M059J (cell line): Measurements from ENCODE around the gene PLCB1. TPM values are rescaled to one million over a fixed set of nuclear protein-coding genes. Genes with fewer than 3 reads are reported as not detected.
"Not testable (repeated sequence)": the region's sequence is repeated elsewhere in the genome, so short reads cannot be mapped to it uniquely, and the experiment has no call there.

ENCODE experiments used
- DNase-seq: peaks from one replicate; pipeline ENCODE4 v3.0.0-alpha.2; 2012; ENCODE audit warnings: low read depth
- total RNA-seq: library from RNA; depleted of rRNA; stranded (reverse); fragments of >200 nt; shearing (Covaris generic); gene quantifications from 2 replicates; pipeline ENCODE4 v1.2.3, GENCODE V29; 2014

PLCB1 gene
- total RNA-seq, 1 experiment from 2014 or later = 0.94 TPM

GRCh38 chr20:8542110-8542486 lies 410.0 kb downstream of the PLCB1 start:
- DNase-seq = peak; percentile 12

DNA sequence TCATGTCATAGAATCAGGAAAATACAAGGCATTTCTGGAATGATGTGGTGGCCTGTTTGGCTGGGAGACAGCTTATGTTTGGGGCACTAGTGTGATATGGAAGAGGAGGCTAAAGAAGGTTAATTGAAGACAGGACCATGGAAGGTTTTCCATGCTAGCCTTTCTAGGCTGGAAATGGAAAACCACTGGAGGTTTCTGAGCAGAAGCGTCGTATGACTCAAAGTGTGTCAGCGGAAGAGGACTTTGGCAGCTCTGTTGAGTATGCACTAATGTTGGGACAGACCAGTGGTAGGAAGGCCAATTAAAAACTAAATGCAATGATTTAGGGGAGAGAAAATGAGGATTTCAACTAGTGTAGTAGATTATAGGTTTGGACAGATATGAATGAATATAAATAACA lies 413.1 kb downstream of the PLCB1 start:
- peak; percentile 34 for DNase-seq

GRCh38 chr20:8547035-8547650 lies 415.1 kb downstream of the PLCB1 start:
- no peak for DNase-seq

GRCh38 chr20:8547968-8548588 lies 416.0 kb downstream of the PLCB1 start:
- DNase-seq = no peak

GRCh38 chr20:8549192-8549591 lies 417.1 kb downstream of the PLCB1 start:
- no peak for DNase-seq

GRCh38 chr20:8557711-8558110 lies 425.6 kb downstream of the PLCB1 start:
- DNase-seq = no peak

DNA sequence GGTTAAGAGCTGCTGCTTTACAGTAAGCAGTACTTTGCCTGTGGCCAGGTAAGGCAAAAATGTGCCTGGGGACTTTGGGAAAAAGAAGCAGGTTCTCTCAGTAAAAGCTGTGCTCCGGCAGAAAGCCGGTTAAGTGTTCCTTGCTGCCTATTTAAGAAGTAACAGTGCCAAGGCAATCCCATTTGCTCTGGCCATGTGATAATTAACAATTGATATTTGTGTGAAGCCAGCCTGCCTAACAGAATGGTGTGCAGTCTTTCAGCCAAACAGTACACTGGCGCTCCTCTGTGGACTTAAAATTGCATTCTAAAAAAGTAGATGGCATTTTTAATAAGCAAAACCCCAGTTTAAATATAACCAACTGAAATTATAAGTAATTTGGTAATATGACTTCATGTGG lies 430.3 kb downstream of the PLCB1 start:
- DNase-seq = no peak

- DNase-seq = no peak
These were observed 436.0 kb downstream of the PLCB1 start for GRCh38 chr20:8568075-8568474.

- DNase-seq = no peak
These were observed 437.7 kb downstream of the PLCB1 start for GRCh38 chr20:8569766-8570165.

GRCh38 chr20:8571611-8572010 lies 439.5 kb downstream of the PLCB1 start:
- no peak for DNase-seq

DNA sequence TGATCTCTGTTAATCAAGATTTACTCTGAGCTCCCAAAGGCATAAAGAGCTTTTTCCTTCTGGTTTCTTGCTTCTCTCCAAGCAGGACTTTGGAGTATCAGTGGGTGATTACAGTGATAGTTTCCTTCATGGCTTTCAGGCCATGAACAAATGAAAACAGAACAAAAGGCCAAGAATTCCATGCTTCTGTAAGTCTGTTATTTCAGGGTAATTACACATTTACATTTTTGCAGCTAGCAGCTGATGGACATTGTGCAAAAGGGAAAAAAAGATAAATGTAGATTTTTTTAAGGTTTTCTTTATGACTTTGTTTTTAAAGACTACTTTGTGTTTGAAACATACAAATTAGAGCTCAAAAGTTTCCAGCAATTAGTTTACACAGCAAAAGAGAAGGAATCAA lies 441.6 kb downstream of the PLCB1 start:
- no peak for DNase-seq

DNA sequence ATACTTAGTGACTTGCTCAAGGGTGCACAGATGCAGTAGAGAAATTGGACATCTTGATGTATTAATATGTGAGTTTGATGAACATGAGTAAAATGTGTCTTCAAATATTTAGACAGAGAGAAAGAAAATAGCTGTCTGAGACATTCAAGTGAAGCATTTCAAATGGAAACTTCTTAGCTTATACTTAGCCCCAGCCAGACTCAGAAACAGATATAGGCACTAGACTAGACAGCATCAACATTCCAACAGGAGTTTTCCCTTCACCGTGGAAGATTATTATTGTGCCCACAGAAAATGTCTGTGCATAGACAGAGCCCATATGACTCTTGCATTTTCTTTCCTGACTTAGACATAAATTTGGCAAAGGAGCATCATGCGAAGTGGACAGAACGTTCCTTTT lies 443.0 kb downstream of the PLCB1 start:
- DNase-seq = no peak

- no peak for DNase-seq
These were observed 446.2 kb downstream of the PLCB1 start for GRCh38 chr20:8578161-8578865.

DNA sequence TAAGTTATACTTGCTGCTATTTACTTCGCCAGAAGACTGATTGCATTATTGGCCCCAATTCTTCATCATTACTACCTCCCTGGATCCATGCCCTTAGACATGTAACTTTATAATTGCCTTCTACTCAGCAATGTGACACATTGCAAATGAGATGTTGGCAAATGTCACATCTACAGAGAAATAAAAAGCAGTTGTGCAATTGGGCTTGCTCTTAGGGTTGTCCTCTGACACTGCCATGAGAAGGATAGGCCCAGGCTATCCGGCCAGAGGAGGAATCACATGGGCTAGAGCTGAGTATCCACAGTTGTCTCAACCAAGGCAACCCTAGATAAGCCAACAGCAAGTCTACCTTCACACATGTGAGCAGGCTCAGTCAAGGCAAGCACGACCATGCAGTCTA lies 447.0 kb downstream of the PLCB1 start:
- DNase-seq = no peak

GRCh38 chr20:8581446-8582183 lies 449.5 kb downstream of the PLCB1 start:
- DNase-seq = no peak

GRCh38 chr20:8583012-8583565 lies 451.0 kb downstream of the PLCB1 start:
- no peak for DNase-seq

- DNase-seq = no peak
These were observed 451.5 kb downstream of the PLCB1 start for GRCh38 chr20:8583566-8584043.

GRCh38 chr20:8587251-8587650 lies 455.2 kb downstream of the PLCB1 start:
- DNase-seq = no peak

GRCh38 chr20:8587810-8588209 lies 455.7 kb downstream of the PLCB1 start:
- no peak for DNase-seq

DNA sequence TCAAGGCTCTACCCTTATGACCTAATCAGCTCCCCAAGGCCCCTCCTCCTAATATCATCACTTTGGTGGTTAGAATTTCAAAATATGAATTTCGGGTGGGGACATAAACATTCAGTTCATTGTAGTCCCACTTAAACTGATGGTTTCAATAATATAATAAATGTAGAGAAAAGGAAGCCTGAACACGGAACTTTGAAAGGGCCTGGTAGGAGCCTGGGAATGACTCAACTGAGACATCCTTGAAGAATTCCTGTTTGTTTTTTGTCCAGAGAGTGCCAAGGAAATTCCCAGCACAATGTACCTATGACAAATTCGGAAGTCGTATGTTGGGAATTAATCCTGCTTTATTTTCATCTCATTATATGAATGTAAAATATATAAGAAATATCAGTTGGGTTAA lies 457.9 kb downstream of the PLCB1 start:
- DNase-seq = peak; percentile 8

GRCh38 chr20:8600910-8601541 lies 469.0 kb downstream of the PLCB1 start:
- DNase-seq = not testable (repeated sequence)

- DNase-seq = peak; percentile 4
These were observed 469.5 kb downstream of the PLCB1 start for GRCh38 chr20:8601542-8601912.
